Activated CD8-positive, alpha-beta memory T cell treated with anti-CD3 and anti-CD28 coated beads, Interleukin-2, amount 50 U/mL, for 24 hours (primary cell): Measurements from ENCODE around the gene PDE7B.

ENCODE experiments used
- DNase-seq: peaks from one replicate; pipeline ENCODE4 v3.0.0-alpha.2; 2020; ENCODE audit errors: extremely low read depth

Gene PDE7B

DNA sequence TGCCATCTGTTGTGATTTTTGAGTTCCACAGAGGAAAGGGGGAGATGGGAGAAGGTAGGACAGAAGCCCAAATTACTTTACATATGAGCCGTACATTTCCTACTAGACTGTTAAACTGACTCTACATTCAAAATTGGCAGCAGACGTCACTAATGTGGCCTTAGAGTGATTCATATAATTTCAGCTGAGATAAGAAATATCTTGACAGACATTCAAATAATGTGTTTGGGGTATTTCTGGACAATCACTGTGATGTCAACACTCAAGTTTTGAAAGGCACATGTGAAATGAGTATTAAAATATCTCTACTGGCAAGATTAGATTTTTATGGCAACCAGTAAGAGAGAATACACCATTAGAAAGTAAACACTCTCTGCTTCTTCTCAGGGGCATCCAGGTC is 294.6 kb downstream of the PDE7B start:
- DNase-seq = no peak

DNA sequence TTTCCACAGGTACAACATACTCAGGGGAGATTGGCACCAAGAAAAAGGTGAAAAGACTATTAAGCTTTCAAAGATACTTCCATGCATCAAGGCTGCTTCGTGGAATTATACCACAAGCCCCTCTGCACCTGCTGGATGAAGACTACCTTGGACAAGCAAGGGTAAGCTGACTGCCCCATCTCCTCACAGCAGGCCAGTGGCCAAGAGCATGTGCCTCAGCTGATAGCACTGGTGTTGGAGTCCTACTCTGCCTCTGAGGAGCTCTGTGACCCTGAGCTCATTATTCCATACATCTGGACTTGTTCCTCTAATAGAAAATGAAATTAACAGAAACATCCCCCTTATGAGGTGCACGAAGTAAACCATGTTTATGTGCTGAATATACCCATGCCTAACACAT is 295.8 kb downstream of the PDE7B start:
- DNase-seq = no peak

DNA sequence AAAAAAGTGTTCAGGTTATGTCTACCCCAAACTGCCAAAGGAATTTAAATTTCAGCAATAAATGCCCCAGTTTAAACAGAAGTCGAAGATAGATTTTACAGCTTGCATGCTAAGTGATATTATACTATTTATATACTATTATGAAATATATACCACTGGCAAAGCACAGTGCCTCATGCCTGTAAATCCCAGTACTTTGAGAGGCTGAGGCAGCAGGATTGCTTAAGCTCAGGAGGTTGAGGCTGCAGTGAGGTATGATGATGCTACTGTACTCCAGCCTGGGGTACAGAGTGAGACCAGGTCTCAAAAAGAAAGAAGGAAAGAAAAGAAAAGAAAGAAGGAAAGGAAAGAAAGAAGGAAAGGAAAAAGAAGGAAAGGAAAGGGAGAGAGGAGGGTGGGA is 296.6 kb downstream of the PDE7B start:
- no peak for DNase-seq

DNA sequence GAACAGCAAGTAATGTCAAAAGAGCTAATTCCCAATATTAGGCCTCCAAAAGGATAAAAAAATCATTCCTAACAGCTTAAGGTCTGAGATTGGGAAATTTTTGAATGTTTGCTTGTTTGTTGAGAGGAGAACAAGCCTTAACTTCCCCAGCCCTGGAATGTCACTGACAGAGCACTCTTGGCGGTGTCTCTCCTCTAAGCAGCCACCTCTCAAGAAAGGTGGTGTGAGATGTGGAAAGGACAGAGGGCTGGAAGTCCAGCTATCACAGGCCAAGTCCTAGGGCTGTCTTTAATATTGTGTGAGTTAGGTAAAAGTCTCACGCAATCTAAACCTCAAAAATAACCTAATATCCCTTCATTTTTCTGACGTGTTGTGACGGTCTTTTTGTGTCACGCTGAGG is 297.0 kb downstream of the PDE7B start:
- DNase-seq = no peak

DNA sequence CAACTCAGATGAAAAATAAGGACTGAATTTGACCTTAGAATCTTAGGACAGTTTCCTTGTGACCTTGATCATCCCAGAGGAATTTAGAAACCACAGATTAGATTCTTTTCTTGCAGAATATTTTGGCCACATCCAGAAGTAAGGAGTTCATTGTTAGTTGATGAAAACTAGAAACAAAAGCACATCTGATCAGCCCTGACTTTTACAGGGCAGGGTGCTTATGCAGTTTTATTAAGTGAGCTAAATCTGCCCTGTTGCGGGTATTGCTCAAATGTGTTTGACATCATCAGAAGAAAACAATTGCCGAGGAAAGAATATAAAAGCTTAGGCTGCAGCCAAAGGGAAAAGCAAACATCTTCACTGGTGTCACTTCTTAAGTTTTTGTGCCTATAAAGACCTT is 297.8 kb downstream of the PDE7B start:
- DNase-seq = no peak

DNA sequence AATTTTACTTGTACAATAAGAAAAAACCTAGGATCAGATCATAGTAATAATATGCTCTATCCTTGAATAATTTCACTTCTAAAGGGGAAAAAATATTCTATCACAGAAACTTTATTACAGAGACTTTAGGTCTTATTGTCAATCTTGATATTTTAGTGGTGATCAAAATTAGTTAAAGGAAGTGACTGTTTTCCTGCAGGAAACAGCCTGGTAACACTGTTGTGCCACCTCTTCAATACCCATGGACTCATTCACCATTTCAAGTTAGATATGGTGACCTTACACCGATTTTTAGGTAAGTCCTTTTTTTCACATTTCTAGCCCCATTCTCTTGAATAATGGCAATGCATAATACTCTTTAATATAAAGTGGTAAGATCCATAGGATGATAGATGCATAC is 299.5 kb downstream of the PDE7B start:
- DNase-seq = no peak

DNA sequence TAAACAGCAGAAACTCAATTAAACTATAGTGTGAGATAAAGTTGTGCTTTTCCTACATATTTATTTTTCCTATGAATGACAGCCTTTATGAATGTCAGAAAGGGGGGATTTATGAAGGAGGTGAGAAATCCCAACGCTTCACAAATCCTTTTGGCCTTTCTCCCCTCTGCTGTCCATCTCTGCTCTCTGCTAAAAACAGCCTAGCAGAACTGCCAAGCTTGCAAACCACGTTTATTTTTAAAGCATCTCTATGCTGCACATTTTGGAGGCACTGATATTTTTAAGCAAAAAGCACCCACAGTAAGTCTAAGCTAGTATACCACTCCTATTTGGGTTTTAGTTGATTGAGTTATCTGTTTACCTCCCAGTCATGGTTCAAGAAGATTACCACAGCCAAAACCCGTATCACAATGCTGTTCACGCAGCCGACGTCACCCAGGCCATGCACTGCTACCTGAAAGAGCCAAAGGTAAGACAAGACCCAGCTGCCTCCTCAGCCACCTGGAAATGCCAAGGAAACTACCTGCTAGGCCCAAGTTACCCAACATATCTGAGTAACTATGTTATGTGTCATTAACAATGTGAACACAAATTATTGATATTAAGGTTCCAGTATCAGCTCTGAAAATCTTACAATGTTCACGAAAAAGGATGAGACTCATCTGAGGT is 302.3 kb downstream of the PDE7B start:
- no peak for DNase-seq

DNA sequence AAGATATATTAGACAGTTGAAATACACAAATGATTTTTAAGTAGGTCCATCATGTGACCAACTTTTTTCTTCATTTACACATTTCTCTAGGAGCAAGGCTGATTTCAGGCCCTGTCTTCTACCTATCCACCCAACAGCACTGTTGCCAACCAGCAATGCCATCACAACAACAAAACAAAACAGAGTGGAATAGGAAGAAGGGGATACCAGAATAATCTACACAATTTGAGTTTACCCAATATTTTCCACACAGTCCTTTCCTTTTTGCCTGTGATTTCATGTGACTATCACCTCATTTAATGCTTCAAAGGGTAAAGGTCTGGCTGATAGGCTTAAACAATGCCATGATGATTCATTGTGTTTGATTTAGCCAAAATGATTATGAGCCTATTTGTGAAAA is 303.7 kb downstream of the PDE7B start:
- DNase-seq = no peak

DNA sequence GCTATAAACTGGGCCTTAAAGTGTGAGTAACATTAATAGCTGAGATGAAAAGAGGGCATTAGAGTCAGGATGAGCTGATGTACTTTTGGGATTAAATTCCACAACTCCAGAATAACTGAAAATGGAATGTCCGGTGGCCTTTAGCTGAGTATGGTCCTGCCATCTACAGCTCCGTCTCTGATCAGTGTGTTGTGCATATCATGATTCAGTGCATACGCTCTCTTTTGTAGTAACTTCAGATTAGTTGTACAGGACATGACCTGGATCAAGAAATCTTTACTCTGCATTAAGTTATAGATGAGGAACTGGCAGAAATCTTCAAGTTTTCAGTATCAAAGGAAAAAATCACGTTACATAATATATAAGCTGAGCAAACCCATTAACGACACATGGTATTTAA is 306.2 kb downstream of the PDE7B start:
- no peak for DNase-seq

DNA sequence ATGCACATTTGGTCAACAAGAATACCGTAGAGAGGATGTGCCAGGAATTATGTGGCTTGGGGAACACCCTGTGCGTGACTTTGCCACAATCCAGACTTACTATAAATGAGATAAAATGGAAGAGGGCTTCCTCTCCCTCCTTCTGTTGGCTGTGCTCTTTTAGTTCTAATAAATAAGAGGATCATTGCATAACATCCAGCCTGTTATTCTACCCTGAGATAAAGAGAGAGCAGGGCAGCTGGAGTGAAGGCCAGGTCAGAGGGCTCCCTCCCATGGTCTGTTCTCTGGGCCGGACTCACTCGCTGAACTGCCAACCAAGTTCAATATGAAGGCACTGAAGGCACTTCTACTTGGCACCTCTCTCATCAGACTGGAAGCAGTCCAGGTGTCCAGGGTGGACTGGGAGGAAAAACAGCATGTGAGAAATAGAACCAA is 306.9 kb downstream of the PDE7B start:
- no peak for DNase-seq

DNA sequence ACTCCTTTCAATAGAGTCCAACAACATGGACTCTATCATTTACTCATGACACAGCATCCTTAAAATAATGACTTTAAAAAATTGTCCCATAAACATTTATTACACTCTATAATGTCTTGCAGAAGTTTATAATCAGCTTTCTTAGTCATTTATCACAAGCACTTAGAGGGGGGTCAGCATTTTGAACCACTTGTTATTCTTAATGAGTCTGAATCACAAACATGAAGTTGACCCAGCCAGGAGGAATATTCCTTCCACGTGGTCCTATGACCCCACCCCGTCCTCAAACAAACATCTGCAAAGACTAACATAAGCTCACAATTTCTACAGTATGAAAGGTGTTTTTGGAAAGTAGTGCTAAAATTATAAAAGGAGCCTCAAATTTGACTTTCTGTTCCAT is 307.5 kb downstream of the PDE7B start:
- DNase-seq = no peak

DNA sequence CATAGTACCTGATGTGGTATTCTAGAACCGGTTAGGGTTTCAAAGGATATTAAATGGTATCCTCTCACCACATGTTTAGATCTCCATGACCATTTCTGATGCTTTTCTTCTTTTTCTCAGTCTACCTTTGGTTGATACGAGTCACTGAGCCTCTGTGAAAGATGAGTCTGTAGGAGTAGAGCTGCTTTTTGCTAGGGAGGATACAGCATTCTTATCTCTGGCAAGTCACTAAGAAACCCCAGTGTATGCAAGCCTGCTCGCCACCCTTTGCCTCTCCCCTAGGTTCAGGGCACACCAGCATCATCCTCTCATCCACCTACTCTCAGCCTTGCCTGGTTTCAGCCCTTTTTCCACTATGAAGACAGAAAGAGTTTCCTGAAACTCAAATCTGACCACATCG is 308.7 kb downstream of the PDE7B start:
- no peak for DNase-seq

DNA sequence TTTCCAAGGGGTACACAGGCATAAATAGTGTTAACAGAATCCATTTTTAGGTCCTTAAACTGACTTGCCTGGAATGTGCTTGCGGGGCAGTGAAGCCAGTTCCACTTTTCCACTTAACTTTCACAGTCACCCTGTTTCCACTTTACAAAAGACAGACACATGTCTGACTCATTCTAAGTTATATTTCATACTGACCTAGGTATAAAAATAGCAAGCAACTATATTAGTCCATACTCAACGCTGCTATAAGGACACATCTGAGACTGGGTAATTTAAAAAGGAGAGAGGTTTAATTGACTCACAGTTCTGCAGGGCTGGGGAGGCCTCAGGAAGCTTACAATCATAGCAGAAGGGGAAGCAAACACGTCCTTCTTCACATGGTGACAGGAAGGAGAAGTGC is 310.4 kb downstream of the PDE7B start:
- no peak for DNase-seq

DNA sequence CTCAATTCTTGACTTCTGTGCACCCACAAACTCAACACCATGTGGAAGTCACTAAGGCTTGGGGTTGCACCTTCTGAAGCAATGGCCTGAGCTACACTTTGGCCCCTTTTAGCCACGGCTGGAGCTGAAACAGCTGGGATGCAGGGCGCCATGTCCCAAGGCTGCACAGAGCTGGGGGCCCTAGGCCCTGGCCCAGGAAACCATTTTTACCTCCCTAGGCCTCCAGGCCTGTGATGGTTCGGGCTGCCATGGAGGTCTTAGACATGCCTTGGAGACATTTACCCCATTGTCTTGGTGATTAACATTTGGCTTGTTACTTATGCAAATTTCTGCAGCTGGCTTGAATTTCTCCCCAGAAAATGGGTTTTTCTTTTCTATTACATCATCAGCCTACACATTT is 311.8 kb downstream of the PDE7B start:
- no peak for DNase-seq

DNA sequence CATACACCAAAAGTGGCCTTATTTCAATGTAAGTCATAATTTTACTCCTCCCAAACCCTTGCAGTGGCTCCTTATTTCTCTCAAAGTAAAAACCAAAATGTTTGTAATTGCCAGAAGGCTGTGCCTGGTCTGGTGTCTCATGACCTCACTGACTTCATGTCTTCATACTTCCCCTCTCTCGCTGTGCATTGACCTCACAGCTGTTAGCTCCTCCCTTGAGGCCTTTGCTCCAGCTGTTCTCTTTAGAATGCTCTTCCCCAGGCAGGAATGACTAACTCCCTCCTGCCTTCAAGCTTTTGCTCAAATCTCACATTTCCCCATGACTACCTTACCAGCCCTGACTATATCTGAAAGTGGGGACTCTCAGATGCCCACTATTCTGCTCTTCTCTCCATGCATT is 315.3 kb downstream of the PDE7B start:
- DNase-seq = no peak

DNA sequence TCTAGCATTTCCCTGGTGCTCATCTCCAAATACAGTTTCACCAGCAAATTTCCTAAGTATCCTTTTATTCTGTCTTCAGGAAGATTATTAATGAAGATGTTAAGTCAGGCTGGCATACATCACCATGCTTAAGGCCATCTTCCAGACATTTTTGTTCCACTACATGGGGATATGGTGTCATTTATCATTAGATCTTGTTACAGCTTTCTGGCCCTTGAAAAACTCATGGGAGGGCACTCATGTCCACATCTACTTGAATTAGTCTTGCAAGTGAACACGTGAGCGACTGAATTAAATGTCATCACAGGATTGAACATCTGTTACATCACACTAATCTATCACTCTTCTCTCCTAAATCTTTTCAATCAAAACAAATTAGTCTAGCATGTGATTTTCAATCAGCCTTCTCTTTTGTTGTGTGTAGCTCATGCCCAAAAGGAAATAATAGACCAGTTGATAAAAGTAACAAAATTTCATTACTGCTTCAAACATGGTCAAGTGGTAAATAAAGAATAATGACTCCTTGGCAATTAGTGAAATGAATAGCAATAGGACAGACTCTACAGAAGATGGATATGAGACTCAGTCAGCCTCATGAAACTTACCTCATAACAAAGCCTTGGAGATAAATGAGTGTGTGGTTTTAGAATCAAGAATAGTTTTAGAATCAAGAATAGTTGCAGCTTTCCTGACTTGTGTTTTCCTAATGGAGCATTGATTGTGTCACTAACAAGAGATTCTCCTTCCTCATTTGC is 318.1 kb downstream of the PDE7B start:
- DNase-seq = no peak

DNA sequence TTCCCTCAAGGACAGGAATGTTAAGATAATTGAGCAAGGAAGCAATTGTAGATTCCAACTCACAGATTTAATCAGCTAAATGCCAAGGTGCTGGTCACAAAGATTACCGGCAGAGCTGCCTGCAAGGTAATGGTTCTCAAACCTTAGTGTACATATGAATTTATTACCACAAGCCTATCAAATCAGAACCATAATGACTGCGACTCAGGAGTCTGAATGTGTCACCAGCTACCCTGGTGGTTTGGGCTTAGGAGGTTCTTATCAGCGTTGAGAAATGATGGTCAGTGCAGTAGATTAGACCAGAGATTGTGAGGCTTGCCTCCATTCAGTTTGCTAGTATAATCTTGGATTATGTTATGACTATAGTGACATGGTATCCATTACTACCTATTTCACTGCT is 319.7 kb downstream of the PDE7B start:
- no peak for DNase-seq

DNA sequence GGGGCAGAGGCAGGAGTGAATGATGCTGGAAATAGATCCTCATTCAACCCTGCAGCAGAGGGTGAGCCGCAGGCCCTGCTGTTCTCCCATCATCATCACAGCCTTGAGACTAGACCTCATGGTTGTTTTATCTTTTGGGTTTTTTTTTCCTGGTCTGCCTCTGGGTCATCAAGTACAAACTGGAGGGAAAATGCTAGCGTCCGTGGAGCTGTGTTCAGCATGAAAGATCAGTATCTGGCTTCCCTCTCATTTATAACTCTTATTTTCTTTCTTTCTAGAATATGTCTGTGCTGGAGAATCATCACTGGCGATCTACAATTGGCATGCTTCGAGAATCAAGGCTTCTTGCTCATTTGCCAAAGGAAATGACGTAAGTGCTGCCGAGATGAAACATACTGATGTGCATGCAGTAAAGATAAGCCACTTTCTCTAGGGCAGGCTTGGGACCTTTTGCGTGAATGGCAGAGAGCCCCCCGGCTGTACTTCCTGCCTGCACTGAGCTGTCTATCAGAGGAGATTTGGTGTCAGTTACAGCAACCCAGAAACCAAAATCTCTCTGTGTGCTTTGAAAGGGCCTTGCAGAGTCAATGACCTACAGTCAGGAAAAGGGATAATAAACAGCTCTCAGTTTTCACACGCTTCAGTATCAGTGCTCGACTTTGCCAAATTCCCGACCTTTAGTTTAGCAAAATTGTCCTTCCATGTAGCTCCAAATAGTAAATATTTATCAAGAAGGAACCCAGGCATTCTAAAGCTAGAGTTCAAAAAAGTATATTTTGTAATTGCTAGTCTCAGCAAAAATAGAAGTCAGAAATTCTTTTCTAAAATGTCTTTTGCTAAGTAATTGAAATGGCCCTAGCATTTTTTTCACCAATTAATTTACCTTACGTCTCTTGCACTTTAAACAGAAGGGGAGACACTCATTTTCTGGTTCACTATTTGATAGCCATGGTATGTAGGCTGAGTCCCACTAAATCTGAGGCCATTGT is 322.3 kb downstream of the PDE7B start:
- no peak for DNase-seq

DNA sequence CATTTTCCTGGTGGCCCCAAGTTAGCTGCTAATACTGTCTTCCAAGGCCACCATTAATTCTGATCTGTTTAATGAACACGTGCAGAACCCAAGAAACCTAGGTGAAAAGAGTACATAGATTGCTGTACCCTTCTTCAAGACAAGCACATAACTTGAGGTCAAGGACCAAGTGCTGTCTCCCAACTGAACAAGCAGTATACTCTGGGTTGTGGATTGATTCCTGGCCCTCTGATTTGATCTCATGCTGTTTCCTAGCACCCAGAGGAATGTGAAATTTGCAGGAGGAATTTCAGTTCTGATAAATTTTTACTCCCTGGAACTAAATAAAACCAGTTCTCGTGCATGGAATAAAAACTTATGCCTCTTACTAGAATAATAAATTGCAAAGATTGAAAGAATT is 323.0 kb downstream of the PDE7B start:
- DNase-seq = no peak

DNA sequence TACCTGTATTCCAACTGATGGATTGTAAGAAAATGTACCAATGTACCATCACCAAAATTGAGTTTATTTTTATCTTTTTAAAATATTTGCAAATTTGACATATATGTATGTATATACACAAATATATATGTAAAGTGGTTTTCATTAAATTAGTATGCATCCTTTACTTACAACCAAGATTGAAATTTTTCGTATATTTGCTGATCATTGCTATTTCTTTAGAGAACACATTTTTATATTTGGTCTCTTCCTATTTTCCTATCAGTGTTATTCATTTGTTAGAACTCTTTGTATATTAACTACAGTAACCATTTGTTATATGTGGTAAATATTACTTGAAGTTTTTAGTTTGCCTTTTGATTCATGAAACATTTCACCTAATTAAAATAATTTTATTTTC is 324.4 kb downstream of the PDE7B start:
- DNase-seq = no peak

DNA sequence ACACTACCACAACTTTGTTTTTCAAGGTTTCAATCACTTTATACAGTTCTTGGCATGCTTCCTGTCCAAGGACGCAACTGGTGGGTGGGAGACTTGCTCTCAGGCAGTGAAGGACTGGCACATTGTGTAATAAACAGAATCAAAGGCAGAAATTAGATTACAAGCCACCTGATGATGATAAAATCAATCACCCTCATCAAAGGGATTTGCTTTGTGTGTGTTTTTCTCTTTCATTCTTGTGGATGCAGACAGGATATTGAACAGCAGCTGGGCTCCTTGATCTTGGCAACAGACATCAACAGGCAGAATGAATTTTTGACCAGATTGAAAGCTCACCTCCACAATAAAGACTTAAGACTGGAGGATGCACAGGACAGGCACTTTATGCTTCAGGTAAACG is 327.2 kb downstream of the PDE7B start:
- DNase-seq = no peak

DNA sequence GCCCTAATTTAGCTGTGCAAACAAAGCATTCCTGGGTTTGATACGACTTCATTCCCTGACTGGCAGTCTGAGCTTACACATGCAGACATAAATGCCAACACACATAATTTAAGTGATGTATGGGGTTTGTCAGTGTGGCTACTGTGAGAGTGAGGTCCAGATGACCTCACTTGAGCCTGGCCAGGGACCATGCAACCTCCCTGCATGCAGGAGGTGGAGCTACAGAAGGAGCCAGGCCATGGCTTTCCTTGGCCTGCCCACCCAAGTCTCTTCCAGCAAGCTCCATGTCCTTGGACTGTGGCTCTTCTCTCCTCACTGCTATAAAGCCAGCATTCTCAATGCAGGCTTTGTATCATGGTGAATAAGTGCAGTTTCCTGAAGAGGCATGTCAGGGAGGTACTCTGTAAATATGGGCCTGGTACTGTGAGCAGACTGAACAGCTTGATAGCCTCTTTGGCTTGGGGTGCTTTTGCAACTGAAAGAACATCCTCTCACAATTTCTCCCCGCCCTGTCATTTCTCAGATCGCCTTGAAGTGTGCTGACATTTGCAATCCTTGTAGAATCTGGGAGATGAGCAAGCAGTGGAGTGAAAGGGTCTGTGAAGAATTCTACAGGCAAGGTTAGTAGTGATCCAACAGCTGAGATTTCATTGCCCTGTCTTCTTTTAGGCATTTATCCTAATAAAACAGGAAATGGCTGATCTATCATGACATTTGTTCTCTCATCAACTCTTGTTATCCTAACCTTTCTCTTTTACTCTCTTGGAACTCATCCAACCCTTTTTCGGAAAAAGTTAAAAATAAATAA is 329.4 kb downstream of the PDE7B start:
- no peak for DNase-seq
